Astrocyte of the spinal cord (primary cell): Measurements from ENCODE around the gene ARID3B.
"Not testable (repeated sequence)": the region's sequence is repeated elsewhere in the genome, so short reads cannot be mapped to it uniquely, and the experiment has no call there.

Experiments
- DNase-seq: peaks from one replicate; pipeline ENCODE4 v3.0.0; 2011; ENCODE audit warnings: low read depth, low spot score
- H3K4me3 ChIP-seq: 2 replicates; pipeline ENCODE4 v1.5.1; 2011; ENCODE audit warnings: low read depth, mild to moderate bottlenecking, low read length, moderate library complexity
- CTCF ChIP-seq: IDR thresholded peaks from 2 replicates; pipeline ENCODE4 v1.5.1; 2012; ENCODE audit warnings: low read depth, mild to moderate bottlenecking, low read length, inconsistent platforms
- in situ Hi-C: cut with HindIII; loops from 2 replicates; pipeline ENCODE4 v1.10.0; 2017; ENCODE audit warnings: low sequenced_read_pairs

Gene ARID3B

GRCh38 chr15:74530771-74531143 is 10.3 kb upstream of the ARID3B start:
- in situ Hi-C loops = no loop called here
- no peak for DNase-seq
- TF ChIP-seq CTCF = no peak
- H3K4me3 ChIP-seq = no peak overlapping the region

GRCh38 chr15:74531144-74531811 is 9.7 kb upstream of the ARID3B start:
- in situ Hi-C loops = no loop called here
- no peak overlapping the region for H3K4me3 ChIP-seq
- TF ChIP-seq CTCF = no peak
- DNase-seq = peak; percentile 95

GRCh38 chr15:74535388-74536084 is 5.5 kb upstream of the ARID3B start:
- TF ChIP-seq CTCF = no peak
- no peak for DNase-seq

GRCh38 chr15:74537736-74538135 is 3.3 kb upstream of the ARID3B start:
- in situ Hi-C loops = no loop called here
- no peak overlapping the region for H3K4me3 ChIP-seq
- no peak for TF ChIP-seq CTCF
- no peak for DNase-seq

More at GRCh38 chr15:74535388-74536084, 5.5 kb upstream of the ARID3B start:
- in situ Hi-C loops = no loop called here
- H3K4me3 ChIP-seq = no peak overlapping the region

GRCh38 chr15:74539521-74539920 is 1.5 kb upstream of the ARID3B start:
- H3K4me3 ChIP-seq, in situ Hi-C loops, DNase-seq: not testable (repeated sequence)

- TF ChIP-seq CTCF = no peak
- in situ Hi-C loops = no loop called here
- H3K4me3 ChIP-seq = peak overlapping the region; percentile 79
- DNase-seq = peak; percentile 24
These were observed 759 bp upstream of the ARID3B start for GRCh38 chr15:74540161-74540760.
